Loucy (cell line): Measurements from ENCODE around the gene IFNG.

Experiments
- EZH2phosphoT487 ChIP-seq: fragments of 200-600 bp; IDR thresholded peaks from 2 replicates; pipeline ENCODE4 v1.6.1; 2018; ENCODE audit warnings: antibody characterized with exemption, mild to moderate bottlenecking, moderate library complexity, borderline replicate concordance
- TF ChIP-seq, protein P1 (sequence below): fragments of 200-600 bp; sonication (generic); conservative IDR thresholded peaks from 2 replicates; pipeline ENCODE4 v1.5.1; 2014; ENCODE audit warnings: mild to moderate bottlenecking, antibody characterized with exemption, low read length

DNA sequence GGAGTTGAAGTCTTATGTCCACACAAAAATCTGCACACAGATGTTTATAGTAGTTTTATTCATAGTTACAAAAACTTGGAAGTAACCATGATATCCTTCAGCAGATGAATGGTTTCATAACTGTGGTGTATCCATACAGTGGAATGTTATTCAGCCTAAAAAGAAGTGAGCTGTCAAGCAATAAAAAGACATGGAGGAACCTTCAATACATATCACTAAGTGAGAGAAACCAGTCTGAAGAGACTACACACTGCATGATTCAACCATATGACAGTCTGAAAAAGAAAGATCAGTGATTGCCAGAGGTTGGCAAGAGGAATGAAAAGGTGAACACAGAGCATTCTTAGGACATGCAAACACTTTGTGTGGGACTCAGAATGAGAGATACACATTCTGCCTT is 18.6 kb upstream of the IFNG start:
- TF ChIP-seq, protein P1, sequence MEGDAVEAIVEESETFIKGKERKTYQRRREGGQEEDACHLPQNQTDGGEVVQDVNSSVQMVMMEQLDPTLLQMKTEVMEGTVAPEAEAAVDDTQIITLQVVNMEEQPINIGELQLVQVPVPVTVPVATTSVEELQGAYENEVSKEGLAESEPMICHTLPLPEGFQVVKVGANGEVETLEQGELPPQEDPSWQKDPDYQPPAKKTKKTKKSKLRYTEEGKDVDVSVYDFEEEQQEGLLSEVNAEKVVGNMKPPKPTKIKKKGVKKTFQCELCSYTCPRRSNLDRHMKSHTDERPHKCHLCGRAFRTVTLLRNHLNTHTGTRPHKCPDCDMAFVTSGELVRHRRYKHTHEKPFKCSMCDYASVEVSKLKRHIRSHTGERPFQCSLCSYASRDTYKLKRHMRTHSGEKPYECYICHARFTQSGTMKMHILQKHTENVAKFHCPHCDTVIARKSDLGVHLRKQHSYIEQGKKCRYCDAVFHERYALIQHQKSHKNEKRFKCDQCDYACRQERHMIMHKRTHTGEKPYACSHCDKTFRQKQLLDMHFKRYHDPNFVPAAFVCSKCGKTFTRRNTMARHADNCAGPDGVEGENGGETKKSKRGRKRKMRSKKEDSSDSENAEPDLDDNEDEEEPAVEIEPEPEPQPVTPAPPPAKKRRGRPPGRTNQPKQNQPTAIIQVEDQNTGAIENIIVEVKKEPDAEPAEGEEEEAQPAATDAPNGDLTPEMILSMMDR: no peak
- TF ChIP-seq EZH2phosphoT487: no peak
